Vagina (tissue), 2 donors: ENCODE results near the gene EMC8.

Source experiments
- POLR2A ChIP-seq, 2 donors: fragments of 450-650 bp; IDR thresholded peaks; one replicate each; pipeline ENCODE4 v1.6.1; 2017; ENCODE audit warnings: antibody characterized with exemption in 2 of 2, mild to moderate bottlenecking in 2 of 2, moderate library complexity in 2 of 2
- POLR2AphosphoS5 ChIP-seq, 2 donors: sonication (generic); formaldehyde crosslinking; IDR thresholded peaks; one replicate each; pipeline ENCODE4 v1.9.0; 2017; ENCODE audit warnings: antibody characterized with exemption in 2 of 2, mild to moderate bottlenecking in 2 of 2, low read depth in 1 of 2; ENCODE audit not compliant: insufficient read depth in 1 of 2
- TF ChIP-seq, protein P1 (sequence below), 3 experiments: fragments of 450-650 bp in 2 of 3; fragments of 200-600 bp in 1 of 3; sonication (generic) in 1 of 3; IDR thresholded peaks; one replicate each; pipeline ENCODE4 v1.5.1; 2017 to 2019; ENCODE audit warnings: antibody characterized with exemption in 3 of 3, mild to moderate bottlenecking in 2 of 3, moderate library complexity in 2 of 3

- no peak for TF ChIP-seq POLR2A (IDR thresholded peaks at IDR 0.05)
- TF ChIP-seq, protein P1, sequence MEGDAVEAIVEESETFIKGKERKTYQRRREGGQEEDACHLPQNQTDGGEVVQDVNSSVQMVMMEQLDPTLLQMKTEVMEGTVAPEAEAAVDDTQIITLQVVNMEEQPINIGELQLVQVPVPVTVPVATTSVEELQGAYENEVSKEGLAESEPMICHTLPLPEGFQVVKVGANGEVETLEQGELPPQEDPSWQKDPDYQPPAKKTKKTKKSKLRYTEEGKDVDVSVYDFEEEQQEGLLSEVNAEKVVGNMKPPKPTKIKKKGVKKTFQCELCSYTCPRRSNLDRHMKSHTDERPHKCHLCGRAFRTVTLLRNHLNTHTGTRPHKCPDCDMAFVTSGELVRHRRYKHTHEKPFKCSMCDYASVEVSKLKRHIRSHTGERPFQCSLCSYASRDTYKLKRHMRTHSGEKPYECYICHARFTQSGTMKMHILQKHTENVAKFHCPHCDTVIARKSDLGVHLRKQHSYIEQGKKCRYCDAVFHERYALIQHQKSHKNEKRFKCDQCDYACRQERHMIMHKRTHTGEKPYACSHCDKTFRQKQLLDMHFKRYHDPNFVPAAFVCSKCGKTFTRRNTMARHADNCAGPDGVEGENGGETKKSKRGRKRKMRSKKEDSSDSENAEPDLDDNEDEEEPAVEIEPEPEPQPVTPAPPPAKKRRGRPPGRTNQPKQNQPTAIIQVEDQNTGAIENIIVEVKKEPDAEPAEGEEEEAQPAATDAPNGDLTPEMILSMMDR (IDR thresholded peaks at IDR 0.05): no peak
- TF ChIP-seq POLR2AphosphoS5 (IDR thresholded peaks at IDR 0.05; ENCODE audit: insufficient read depth in 1 of 2, low read depth in 1 of 2): no peak
These were observed 47.7 kb upstream of the EMC8 start for GRCh38 chr16:85847036-85847435.
